GM19239 (cell line): Measurements from ENCODE around the gene CFB.

Experiments
- DNase-seq: peaks from one replicate; pipeline ENCODE4 v3.0.0; 2011; ENCODE audit warnings: low spot score; ENCODE audit not compliant: insufficient read length
- FAIRE-seq: peaks from 2 replicates; lab custom pipeline; 2011; peaks lifted over from hg19 to GRCh38; lab: Jason Lieb, UNC

CFB gene

GRCh38 chr6:31947070-31947675 is 1.3 kb downstream of the CFB start:
- DNase-seq (no peak), FAIRE-seq (no peak)

GRCh38 chr6:31947864-31948263 is 2.0 kb downstream of the CFB start:
- no peak for DNase-seq
- no peak for FAIRE-seq

GRCh38 chr6:31948306-31948705 is 2.4 kb downstream of the CFB start:
- no peak for DNase-seq
- no peak for FAIRE-seq

- DNase-seq = no peak
- FAIRE-seq = no peak
Observed at GRCh38 chr6:31948753-31949413, 3.0 kb downstream of the CFB start.

- FAIRE-seq (no peak), DNase-seq (no peak)
Observed at GRCh38 chr6:31949926-31950548, 4.1 kb downstream of the CFB start.

GRCh38 chr6:31952140-31952805 is 6.4 kb downstream of the CFB start:
- DNase-seq = no peak

GRCh38 chr6:31952890-31953289 is 7.0 kb downstream of the CFB start:
- FAIRE-seq (no peak), DNase-seq (no peak)

More at GRCh38 chr6:31952140-31952805, 6.4 kb downstream of the CFB start:
- FAIRE-seq = peak; percentile 51

GRCh38 chr6:31954511-31954910 is 8.6 kb downstream of the CFB start:
- FAIRE-seq (no peak), DNase-seq (no peak)

- DNase-seq (no peak), FAIRE-seq (no peak)
Observed at GRCh38 chr6:31956796-31957195, 10.9 kb downstream of the CFB start.

GRCh38 chr6:31958412-31958740 is 12.5 kb downstream of the CFB start:
- DNase-seq = no peak
- FAIRE-seq = peak; percentile 14

- DNase-seq = peak; percentile 99
- peak; percentile 86 for FAIRE-seq
Observed at GRCh38 chr6:31958741-31959739, 13.1 kb downstream of the CFB start, which contains the start of the genes NELFE and SKIC2. Gene NELFE, minus strand, starts transcription at chr6:31958971. Its CDS starts 525 bp downstream, at chr6:31958446. Gene SKIC2, plus strand, starts transcription at chr6:31959175. Its CDS starts 18 bp downstream, at chr6:31959193.

- FAIRE-seq = no peak
- no peak for DNase-seq
Observed at GRCh38 chr6:31961616-31962015, 15.7 kb downstream of the CFB start.

- DNase-seq = no peak
Observed at GRCh38 chr6:31963921-31964320, 18.0 kb downstream of the CFB start.

GRCh38 chr6:31965700-31966099 is 19.8 kb downstream of the CFB start:
- no peak for DNase-seq

More at GRCh38 chr6:31963921-31964320, 18.0 kb downstream of the CFB start:
- FAIRE-seq = no peak

GRCh38 chr6:31966506-31966905 is 20.6 kb downstream of the CFB start:
- FAIRE-seq = no peak
- no peak for DNase-seq

More at GRCh38 chr6:31965700-31966099, 19.8 kb downstream of the CFB start:
- no peak for FAIRE-seq

- DNase-seq = no peak
- FAIRE-seq = no peak
Observed at GRCh38 chr6:31966997-31967925, 21.4 kb downstream of the CFB start.

GRCh38 chr6:31967926-31968320 is 22.0 kb downstream of the CFB start:
- DNase-seq (no peak), FAIRE-seq (no peak)

GRCh38 chr6:31968326-31968725 is 22.4 kb downstream of the CFB start:
- FAIRE-seq = no peak

More at GRCh38 chr6:31968326-31968725, 22.4 kb downstream of the CFB start:
- DNase-seq = no peak
